GM12892 (cell line): ENCODE measurements around the gene KCNIP4.

ENCODE experiments used
- POLR2A ChIP-seq: IDR thresholded peaks from 2 replicates; pipeline ENCODE4 v1.6.1; 2011; ENCODE audit warnings: low read depth, low read length, control low read depth
- POLR2AphosphoS5 ChIP-seq: IDR thresholded peaks from 2 replicates; pipeline ENCODE4 v1.6.1; 2011; ENCODE audit warnings: low read depth, low read length, control low read depth

DNA sequence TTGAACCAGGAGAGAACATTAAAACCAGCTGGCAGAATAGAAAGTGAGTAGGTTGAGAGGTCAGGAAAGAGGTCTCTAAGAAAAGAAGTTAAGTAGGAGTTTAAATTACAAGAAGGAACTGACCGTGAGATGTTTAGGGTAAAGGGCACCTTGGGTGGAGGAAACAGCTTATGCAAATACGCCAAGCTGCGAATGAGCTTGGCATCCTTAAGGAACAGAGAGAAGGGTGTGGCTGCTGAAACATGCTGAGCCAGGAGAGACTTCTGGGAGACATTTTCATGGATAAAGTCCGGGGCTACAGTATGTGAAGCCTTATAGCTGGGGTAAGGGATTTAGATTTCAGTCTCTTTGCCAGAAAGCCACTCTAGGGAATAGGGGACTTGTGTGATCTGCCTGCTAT, 249.1 kb downstream of the KCNIP4 start:
- TF ChIP-seq POLR2AphosphoS5 (no peak), POLR2A (no peak)
